ENCODE measurements around the gene CXCL3.
A peak's percentile ranks its signal among the peaks of the same experiment; 100 is the strongest.
"Not testable (repeated sequence)": the region's sequence is repeated elsewhere in the genome, so short reads cannot be mapped to it uniquely, and the experiment has no call there.

CXCL3 gene

GRCh38 chr4:74038425-74039314 is at the start of gene CXCL3:
CXCL3 (minus strand) TSS chr4:74038689; CDS start chr4:74038611, 78 bp downstream.
- DNase-seq = peak; percentile 82

DNA sequence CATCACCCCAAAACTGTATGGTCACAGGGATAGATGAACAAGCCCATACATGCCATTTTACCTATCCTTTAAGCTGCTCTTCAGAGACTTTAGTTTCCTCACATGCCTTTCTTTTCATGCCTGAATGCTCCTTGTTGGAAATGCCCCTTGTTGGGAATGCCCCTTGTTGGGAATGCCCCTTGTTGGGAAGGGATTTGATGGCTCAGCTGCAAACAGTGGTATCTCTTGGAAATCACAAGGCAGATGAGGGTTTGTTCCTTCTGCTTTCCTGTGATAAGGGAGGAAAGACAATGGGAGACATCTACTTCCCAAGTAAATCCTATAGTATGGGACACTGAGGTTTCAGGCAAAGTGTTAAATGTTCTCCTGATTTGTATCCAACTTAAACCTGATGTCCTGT is 49.0 kb upstream of the CXCL3 start:
- no peak for DNase-seq

DNA sequence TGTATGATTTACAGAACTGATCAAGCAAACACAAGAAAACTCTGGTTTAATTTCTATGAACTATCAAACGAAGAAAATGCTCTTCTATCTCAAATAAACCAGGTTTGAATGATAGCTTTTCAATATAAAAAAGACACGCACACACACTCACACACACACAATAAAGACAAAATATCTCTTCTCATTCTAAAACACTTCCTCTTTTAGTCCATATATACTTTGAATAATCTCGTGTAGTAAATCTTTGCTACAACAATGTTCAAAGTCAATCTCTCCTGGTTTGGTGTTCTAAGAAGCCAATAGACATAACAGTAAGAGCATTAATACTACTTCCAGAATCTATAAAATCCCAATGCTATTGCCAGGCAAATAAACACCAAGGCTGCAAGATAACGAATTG is 47.2 kb upstream of the CXCL3 start:
- DNase-seq = no peak

- DNase-seq = no peak
These were observed 46.5 kb upstream of the CXCL3 start for GRCh38 chr4:74084984-74085383.

DNA sequence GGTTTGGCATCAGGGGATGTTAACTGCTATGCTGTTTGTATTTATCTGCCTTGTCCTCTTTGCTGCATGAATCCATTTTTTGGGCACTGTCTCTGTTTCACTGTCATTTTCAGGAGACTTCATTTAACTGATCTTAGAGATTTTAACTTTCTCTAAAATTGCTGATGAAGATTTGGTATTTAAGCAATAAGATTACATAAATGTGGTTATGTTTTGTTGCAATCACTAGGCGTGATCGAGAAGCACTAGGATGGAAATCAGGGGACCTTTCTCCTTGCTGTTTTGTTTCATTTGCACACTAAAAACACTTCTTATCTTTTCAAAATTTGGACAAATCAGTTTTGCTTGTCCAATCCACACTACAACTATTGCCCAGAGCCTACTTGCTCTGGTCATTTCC is 45.1 kb upstream of the CXCL3 start:
- DNase-seq = no peak

- no peak for DNase-seq
These were observed 42.5 kb upstream of the CXCL3 start for GRCh38 chr4:74081035-74081434.

GRCh38 chr4:74080351-74080750 is 41.9 kb upstream of the CXCL3 start:
- not testable (repeated sequence) for DNase-seq

DNA sequence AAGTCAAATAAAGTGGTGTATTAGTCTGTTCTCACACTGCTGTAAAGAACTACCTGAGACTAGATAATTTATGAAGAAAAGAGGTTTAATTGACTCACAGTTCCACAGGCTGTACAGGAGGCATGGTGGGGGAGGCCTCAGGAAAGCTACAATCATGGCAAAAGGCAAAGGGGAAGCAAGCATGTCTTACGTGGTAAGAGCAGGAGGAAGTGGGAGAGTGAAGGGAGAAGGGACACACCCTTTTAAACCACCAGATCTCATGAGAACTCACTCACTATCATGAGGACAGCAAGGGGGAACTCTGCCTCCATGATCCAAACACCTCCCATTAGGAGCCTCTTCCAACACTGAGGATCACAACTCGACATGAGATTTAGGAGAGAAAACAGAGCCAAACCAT is 40.5 kb upstream of the CXCL3 start:
- DNase-seq = not testable (repeated sequence)

DNA sequence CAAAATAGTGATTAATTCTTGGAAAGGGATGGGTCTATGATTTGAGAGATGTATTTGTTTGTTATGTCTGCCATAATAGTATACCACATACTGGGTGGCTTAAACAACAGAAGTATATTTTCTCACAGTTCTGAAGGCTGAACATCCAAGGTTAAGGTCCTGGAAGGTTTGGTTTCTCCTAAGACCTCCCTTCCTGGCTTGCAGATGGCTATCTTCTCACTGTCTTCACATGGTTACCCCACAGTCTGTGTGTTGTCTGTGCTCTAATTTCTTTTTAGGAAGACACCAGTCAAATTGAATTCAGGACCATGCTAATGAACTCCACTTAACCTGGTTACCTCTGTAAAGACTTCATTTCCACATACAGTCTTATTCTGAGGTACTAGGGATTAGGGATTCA is 34.9 kb upstream of the CXCL3 start:
- no peak for DNase-seq

- no peak for DNase-seq
These were observed 34.2 kb upstream of the CXCL3 start for GRCh38 chr4:74072739-74073138.

DNA sequence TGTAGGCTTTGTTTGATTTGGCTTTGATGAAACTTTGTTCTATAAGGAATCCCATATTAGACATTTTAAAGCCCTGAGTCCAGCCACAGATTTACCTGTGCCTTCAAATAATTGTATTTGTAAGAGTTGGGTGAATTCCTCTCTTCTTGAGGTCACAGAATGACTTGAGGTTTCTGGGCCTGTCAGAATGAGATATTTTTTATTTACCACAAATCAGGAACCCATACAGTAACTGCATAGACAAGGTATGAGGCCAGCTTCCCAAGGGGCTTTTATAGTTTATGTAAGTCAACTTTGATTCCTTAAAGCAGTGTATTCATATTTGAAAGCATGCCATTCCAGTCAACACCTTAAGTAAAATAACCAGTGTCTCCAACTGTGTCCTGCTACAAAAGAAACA is 29.1 kb upstream of the CXCL3 start:
- no peak for DNase-seq

- no peak for DNase-seq
These were observed 27.7 kb upstream of the CXCL3 start for GRCh38 chr4:74066232-74066631.

DNA sequence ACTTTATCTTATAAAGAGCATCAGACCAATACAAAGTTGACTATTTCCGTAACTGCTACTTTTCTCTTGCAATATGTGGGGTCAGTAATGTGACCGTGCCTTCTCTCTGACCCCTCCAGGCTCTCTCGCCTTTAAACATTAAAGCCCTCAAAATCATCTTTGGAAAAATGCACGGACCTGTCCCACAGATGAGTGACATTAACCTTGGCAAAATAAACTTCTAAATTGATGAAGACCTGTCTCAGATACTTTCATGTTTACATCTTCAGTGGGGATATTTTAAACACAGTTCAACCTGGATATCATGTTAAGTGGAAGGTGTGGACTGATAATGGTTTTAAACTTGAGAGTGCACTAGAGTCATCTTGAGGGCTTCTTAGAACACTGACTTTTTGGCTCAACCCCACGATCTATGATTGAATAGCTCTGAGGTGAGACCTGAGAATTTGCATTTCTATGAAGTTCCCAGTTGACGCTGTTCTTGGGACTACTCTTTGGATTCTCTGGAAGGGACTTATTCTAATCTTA is 26.7 kb upstream of the CXCL3 start:
- no peak for DNase-seq

DNA sequence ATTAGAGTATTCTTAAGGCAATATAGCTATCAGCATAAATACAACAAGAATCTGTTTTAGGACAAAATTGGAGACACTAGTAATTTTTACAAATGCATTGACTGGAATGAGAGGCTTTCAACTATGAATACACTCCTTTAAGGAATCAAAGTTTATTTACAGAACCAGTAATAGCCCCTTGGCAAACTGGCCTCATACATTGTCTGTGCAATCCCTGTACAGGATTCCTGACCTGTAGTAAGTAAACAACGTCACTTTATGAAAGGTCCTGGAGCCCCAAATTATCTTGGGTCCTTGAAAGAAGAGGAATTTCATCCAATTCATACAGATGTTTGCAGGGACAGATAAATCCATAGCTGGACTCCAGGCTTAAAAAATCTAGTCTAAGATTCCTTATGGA is 25.4 kb upstream of the CXCL3 start:
- DNase-seq = no peak

GRCh38 chr4:74062953-74063352 is 24.5 kb upstream of the CXCL3 start:
- DNase-seq = no peak

DNA sequence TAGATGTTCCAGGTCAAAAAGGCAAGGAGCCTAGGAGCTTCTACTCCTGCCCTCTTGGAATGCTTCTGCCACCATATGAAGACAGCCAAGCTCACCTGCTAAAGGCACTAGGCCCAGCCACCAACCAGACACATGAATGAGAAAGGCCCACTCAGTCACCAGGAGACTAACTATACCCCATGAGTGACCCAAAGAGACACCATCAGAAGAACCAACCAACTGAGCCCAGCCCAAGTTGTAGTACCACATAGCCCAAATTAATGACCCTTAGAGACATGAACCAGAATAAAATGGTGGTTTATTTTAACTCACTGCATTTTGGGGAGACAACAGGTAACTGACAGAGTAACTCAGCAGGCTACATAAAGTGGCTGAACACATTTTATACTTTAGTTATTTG is 22.9 kb upstream of the CXCL3 start:
- DNase-seq = no peak

DNA sequence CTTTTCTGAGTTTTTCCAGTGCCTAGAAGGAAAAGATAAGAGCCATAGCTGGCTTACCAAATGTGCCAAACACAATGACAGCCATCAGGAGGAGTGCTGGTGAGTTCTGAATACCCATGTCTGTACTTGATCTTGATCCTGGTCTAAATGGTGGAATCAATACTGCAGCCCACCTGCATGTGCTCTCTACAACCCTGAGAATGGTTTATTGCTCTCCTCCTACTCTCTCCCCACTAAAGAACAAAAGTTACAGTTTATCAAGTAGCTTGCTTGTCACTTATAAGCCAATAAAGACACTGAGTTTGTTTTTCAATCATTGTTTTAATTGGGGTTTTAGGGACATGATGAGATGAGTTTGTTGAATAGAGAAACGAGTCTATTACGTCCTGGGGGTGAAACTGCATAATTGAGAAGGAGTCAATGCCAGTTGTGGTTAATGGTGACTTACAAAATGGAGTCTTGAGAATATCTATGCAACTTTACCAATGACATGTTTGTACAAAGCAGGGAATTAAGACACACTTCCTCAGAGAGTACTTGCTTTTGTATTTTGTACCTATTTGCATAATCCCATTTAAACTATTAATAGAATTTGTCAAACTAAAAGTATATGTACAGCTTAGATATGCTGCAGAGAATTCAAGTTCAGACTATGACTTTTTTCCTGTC is 20.8 kb upstream of the CXCL3 start:
- no peak for DNase-seq

DNA sequence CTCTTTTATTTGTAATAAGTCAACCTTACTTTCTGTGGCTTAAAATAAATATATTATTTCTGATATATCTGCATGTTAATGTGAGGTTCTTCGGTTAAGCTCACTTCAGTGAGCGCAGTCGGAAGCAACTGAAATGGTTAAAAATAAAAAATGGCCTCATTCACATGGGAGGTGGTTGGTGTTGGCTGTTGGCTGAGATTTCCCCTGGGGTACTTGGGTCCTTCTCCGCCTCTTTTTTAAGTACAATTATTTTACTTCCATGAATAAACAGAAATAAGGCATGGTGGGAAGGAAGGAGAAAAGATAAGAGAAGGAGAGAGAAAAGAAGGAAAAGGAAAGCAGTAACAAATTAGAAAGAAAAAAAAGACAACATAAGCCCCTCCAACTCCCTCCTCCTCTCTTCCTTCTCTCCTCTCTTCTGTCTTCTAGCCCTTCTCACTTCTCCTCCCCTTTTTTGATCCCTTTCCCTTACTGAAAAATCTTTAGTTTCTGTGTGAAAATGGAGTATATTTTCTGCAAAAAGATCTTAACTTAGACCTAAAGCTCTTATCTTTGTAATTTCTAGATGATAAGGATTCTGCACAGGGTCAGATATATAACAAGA is 19.7 kb upstream of the CXCL3 start:
- DNase-seq = no peak

DNA sequence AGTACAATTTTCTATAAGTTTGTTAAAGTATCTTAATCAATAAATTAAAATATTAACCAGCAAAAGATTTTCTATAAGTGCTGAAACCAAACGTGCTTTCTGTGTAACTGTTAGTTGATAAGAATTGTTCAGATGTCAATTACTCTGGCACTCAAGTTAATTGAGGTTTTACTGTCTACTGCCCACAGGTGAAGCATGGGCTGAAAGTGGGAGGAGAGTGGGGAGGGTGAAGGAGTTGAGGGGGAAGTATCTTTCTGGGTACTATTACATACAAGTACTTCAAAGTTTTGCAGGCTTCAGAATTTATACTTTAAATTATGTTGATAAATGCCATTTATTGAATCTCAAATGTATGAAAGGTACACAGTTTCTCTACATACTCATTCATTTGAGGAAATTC is 19.1 kb upstream of the CXCL3 start:
- DNase-seq = no peak

DNA sequence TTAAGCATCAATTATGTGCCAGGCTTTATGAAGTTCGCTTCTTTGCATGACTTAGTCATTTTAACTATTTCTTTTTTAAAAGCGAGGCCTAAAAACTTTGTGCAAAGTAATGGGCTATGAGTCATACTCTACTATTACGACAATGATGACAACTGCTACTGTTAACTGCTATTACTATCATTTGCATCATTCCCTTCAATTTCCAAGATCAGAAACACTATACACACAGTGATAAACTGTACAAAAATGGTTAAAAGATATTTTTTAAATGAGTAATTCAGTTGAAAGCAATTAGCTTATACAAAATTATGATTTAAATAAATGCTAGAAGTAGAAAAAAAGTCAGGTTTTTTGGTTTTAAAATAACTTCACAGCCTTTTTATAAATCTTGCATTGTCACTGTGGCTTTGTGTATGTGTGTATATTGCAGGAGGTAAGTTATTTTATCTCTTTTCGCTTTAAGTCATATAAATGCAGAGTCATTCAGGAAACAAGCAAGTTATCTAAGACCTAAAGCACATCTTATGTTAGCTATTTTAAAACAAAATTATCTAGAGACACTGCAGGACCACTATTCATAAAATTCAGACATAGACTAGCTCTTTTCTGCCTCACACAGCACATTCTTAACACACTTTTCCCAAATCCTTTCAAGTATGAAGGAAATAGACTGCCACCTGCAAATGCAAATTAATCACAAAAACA is 18.5 kb upstream of the CXCL3 start:
- no peak for DNase-seq

DNA sequence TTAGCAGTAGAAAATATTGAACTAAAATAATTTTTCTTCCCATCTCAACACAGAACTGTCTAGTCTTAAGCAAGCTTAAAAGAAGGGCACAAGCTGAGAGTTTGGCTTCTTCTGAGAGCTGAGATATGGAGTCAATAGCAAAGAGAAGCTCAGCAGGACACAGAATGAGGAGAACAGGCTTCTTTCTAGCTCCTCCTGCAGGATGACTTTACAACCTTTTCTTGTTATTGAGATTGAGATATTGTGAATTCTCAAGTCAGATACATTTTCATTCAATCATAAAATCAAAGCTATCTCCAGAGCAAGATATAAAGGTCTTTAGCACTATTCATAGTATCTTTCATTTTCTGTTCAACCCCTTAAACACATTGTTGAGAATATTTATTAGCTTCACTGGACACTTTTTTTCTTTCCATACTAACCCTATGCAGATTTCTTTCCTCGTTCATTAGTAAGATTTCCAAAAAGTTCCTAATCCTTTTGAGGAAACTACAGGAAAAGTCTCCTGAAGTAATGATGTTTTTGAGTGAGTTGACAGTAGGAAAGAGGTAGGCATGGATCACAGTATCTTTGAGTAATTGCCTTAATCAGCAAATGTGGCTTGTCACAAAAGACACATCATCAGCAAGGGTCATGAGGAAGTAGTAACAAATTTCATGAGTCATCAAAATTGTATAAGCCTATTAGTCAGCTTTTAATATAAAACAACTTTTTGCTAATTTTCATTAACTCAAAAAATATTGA is 17.8 kb upstream of the CXCL3 start:
- no peak for DNase-seq

DNA sequence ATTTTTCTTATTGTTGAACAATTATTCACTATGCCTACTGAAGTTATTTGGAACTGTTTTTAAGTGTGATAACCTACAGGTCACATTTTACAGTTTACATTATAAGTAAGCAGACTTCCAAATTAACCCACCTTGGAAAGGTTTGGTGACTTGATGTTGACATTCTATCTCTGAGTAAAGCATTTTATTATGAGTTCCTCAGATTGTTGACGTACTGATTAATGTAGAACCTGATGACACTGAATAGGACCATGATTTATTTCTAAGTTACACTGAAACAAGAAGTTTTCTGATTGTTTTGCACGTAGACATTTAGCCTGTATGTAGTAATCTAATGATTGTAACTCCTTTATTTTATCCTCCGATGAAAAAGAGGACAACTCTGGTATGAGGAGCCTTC is 17.0 kb upstream of the CXCL3 start:
- DNase-seq = no peak

Data from islet precursor cell (in vitro differentiated cells).